Erythroblast (primary cell): ENCODE results near the gene CRYGS.

Experiments used
- GATA1 ChIP-seq: IDR thresholded peaks from 2 replicates; pipeline ENCODE4 v1.6.1; 2011; ENCODE audit warnings: low read depth, mild to moderate bottlenecking, control low read depth, low read length, moderate library complexity
- POLR2A ChIP-seq: IDR thresholded peaks from 2 replicates; pipeline ENCODE4 v1.6.1; 2011; ENCODE audit warnings: mild to moderate bottlenecking, low read length

GRCh38 chr3:186496635-186497034 lies 47.5 kb downstream of the CRYGS start:
- TF ChIP-seq POLR2A (no peak), GATA1 (no peak)
